Measurements from ENCODE around the gene BAZ2B. TPM values are rescaled to one million over a fixed set of nuclear protein-coding genes. Genes with fewer than 3 reads are reported as not detected.

Gene BAZ2B
- total and polyA plus RNA-seq, 9 of the 15 experiments (the other 6 are each of a cell fraction or from before 2014, with no cell fraction given) = 7.5 to 38.6 (median 19.8) TPM

GRCh38 chr2:159613651-159614285 is 2.6 kb downstream of the BAZ2B start (continued):
- TF ChIP-seq GABPB1 (CRISPR knock-in tag; IDR thresholded peaks at IDR 0.05) (no peak), HDAC1 (IDR thresholded peaks at IDR 0.05) (no peak), ZBTB11 (CRISPR knock-in tag; IDR thresholded peaks at IDR 0.05) (no peak), ZNF830 (CRISPR knock-in tag; IDR thresholded peaks at IDR 0.05) (no peak), MAZ (CRISPR knock-in tag; conservative IDR thresholded peaks at IDR 0.05 in 1 of 2, IDR thresholded peaks at IDR 0.05 in 1 of 2) (peak in 1 of 2 experiments; percentile 36; a peak in 1 of 4 replicates), HNRNPK (IDR thresholded peaks at IDR 0.05; ENCODE audit: low read depth, low read length, poor library complexity, severe bottlenecking) (no peak), TFE3 (CRISPR knock-in tag; IDR thresholded peaks at IDR 0.05) (peak; percentile 98), ADNP (tag; IDR thresholded peaks at IDR 0.05) (no peak; the same call in 1 of the 2 replicates), USF2 (CRISPR knock-in tag; IDR thresholded peaks at IDR 0.05) (peak; percentile 73), ZNF253 (CRISPR knock-in tag; conservative IDR thresholded peaks at IDR 0.05) (no peak), ATF2 (CRISPR knock-in tag; IDR thresholded peaks at IDR 0.05) (no peak), ZNF717 (CRISPR knock-in tag; IDR thresholded peaks at IDR 0.05) (no peak), ILK (tag; IDR thresholded peaks at IDR 0.05; ENCODE audit: borderline replicate concordance, low read depth) (no peak), PTTG1 (tag; IDR thresholded peaks at IDR 0.05; ENCODE audit: low read depth) (no peak), FOS (IDR thresholded peaks at IDR 0.05; ENCODE audit: extremely low read depth, insufficient read length) (no peak), ZNF75A (CRISPR knock-in tag; IDR thresholded peaks at IDR 0.05) (no peak), DIDO1 (tag; IDR thresholded peaks at IDR 0.05; ENCODE audit: low read depth) (no peak), MEIS2 (IDR thresholded peaks at IDR 0.05; ENCODE audit: partially characterized antibody) (peak; percentile 6), PURB (CRISPR knock-in tag; IDR thresholded peaks at IDR 0.05; ENCODE audit: low read depth) (no peak)

Data from K562 (cell line).